Psoas muscle (tissue), 8 donors: ENCODE data around the gene CCDC197. TPM values are rescaled to one million over a fixed set of nuclear protein-coding genes. Genes with fewer than 3 reads are reported as not detected.

Source experiments
- ATAC-seq, 4 donors: fragments of 200-7000 bp; cut with Tn5 transposase; one replicate each; pipeline ENCODE4 v1.9.1; 2020; ENCODE audit warnings: moderate library complexity in 3 of 4, mild to moderate bottlenecking in 2 of 4
- DNase-seq, 2 donors: peaks; one replicate each; pipeline ENCODE4 v3.0.0-alpha.2; 2020
- H3K27ac ChIP-seq: fragments of 200-600 bp; one replicate; pipeline ENCODE4 v1.8.0; 2022
- H3K27me3 ChIP-seq, 3 donors: fragments of 200-600 bp in 1 of 3; one replicate each; pipeline versions ENCODE4 v1.6.1 to v1.8.0; 2013 to 2022; ENCODE audit warnings: low read length in 2 of 3, mild to moderate bottlenecking in 2 of 3, moderate library complexity in 1 of 3; ENCODE audit not compliant: insufficient read depth in 3 of 3
- H3K36me3 ChIP-seq, 2 donors: fragments of 200-600 bp in 1 of 2; one replicate each; pipeline versions ENCODE4 v1.6.1 to v1.8.0; 2013 to 2022; ENCODE audit warnings: low read depth in 1 of 2, mild to moderate bottlenecking in 1 of 2, moderate library complexity in 1 of 2; ENCODE audit not compliant: insufficient read depth in 1 of 2
- H3K4me1 ChIP-seq: fragments of 200-600 bp; one replicate; pipeline ENCODE4 v1.8.0; 2022
- H3K4me3 ChIP-seq: fragments of 200-600 bp; one replicate; pipeline ENCODE4 v1.8.0; 2022; ENCODE audit warnings: mild to moderate bottlenecking
- H3K9me3 ChIP-seq: fragments of 200-600 bp; one replicate; pipeline ENCODE4 v1.8.0; 2022
- CTCF ChIP-seq: fragments of 200-600 bp; IDR thresholded peaks from one replicate; pipeline ENCODE4 v1.8.0; 2022; ENCODE audit warnings: antibody characterized with exemption
- WGBS, 3 donors: extraction: QIAGEN DNeasy Blood & Tissue Kit; methylation state at CpG; one replicate each; pipeline versions ENCODE4 v1.1.6 to v1.1.7; 2013; 5-methylcytosine and 5-hydroxymethylcytosine counted together
- intact Hi-C, 2 donors: fragments of 100-400 bp; cut with DNase I; formaldehyde crosslinking; loops; one replicate each; pipeline versions ENCODE4 v1.11.0 to v1.14.2; 2022
- polyA plus RNA-seq, 3 donors: library from polyadenylated mRNA; stranded (reverse); fragments of 200-250 nt; gene quantifications; one replicate each; pipeline ENCODE4 v1.2.3, GENCODE V29; 2013
- total RNA-seq, 4 donors: library from RNA; stranded (reverse); fragmentation: NEBNext Ultra II Directional in 2 of 4; extraction: Animal tissue kit (Norgen Biotek cat#: 25700) in 2 of 4; gene quantifications; one replicate each; pipeline versions ENCODE4 v1.2.1 to v1.2.4, GENCODE V29; 2021 to 2023
- donor health status: healthy with polysubstance abuse.
- donor health status: DM: no; HTN: no; CAD: no; lungs with moderate emphysema.
- donor health status: Bipolar disorder and iron deficiency.
- donor health status: healthy.
- donor health status: DM: yes; HTN: yes; CAD: no.
- donor health status: DM: no; HTN: no; CAD: no.
- donor health status: DM: no; HTN: no; CAD: no.
- donor health status: DM: yes; HTN: yes; CAD: no.

Gene CCDC197
- total and polyA plus RNA-seq, 7 donors = 0.04 to 3.9 (median 0.71) TPM

DNA sequence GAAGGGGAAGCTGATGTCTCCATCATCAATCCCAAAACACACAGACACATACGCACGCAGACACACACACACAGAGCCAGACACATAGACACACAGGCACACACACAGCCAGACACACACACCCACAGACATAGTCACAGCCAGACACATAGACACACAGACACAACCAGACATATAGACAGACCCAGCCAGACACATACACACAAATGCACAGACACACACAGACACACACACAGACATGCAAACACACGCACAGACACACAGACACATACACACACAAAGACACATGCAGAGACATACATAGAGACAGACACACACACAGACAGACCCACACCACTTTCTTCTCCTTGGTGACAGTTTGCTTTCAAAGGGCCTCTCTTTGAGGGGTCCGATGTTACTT lies 6.3 kb downstream of the CCDC197 start:
- Histone ChIP-seq H3K36me3 (peaks cover 0 to 4% of the 10 kb centered on the region in 2 donors), H3K27me3 (no peaks in the 10 kb centered on the region), H3K4me1 (peaks cover 15% of the 10 kb centered on the region), H3K9me3 (no peaks in the 10 kb centered on the region), H3K4me3 (no peak overlapping the region), H3K27ac (no peak overlapping the region)
- no peak for ATAC-seq
- no peak for DNase-seq
- WGBS, 3 donors = 81 to 90% (median 86%) methylated on average over 4 of the region's 4 CpGs
- intact Hi-C loops = loop anchor here (1.0 to 5.0 kb wide), 2 partner anchors 61 to 65 kb away; no protein-coding TSS in a partner anchor
- TF ChIP-seq CTCF = no peak

GRCh38 chr14:94004015-94004414 lies 6.9 kb downstream of the CCDC197 start:
- Histone ChIP-seq H3K27ac (no peak overlapping the region), H3K9me3 (no peaks in the 10 kb centered on the region), H3K36me3 (peaks cover 0 to 4% of the 10 kb centered on the region in 2 donors), H3K27me3 (no peaks in the 10 kb centered on the region), H3K4me3 (no peak overlapping the region), H3K4me1 (peaks cover 9% of the 10 kb centered on the region)
- TF ChIP-seq CTCF = no peak
- intact Hi-C loops = loop anchor here in 1 of 2 donors (5.0 kb wide), 1 partner anchor 62 kb away; no protein-coding TSS in a partner anchor
- no peak for DNase-seq
- WGBS, 3 donors = 79 to 82% (median 80%) methylated on average over 8 of the region's 8 CpGs
- ATAC-seq = no peak

GRCh38 chr14:94005324-94006073 lies 8.4 kb downstream of the CCDC197 start:
- peak; percentile 23 for TF ChIP-seq CTCF
- Histone ChIP-seq H3K4me1 (peaks cover 15% of the 10 kb centered on the region), H3K36me3 (peaks cover 0 to 4% of the 10 kb centered on the region in 2 donors), H3K9me3 (no peaks in the 10 kb centered on the region), H3K27ac (no peak overlapping the region), H3K4me3 (no peak overlapping the region), H3K27me3 (no peaks in the 10 kb centered on the region)
- WGBS, 3 donors = 62 to 65% (median 64%) methylated on average over 14 of the region's 14 CpGs
- ATAC-seq (no peak), DNase-seq (no peak)
- intact Hi-C loops = no loop called here

DNA sequence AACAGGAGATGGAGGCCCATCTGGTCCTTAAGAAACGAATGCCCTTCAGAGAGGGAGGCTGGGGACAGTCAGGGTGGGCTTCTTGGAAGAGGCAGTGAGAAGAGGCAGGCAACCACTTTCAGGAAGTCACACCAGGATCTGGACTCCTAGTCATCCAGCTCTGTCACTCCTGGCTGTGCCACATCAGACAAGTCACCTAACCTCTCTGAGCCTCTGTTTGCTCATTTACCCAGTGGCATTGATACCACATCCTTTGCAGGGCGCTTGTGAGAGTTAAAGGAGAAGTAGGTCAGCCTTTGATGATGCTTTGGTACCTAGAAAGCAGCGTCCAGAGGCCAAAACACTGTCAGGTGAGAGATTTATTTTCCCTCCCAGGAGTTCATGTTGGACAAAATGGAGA lies 11.1 kb downstream of the CCDC197 start:
- peaks cover 7% of the 10 kb centered on the region for H3K4me1 ChIP-seq
- TF ChIP-seq CTCF = no peak
- DNase-seq (no peak), ATAC-seq (no peak)
- H3K27ac ChIP-seq = no peak overlapping the region
- H3K9me3 ChIP-seq = no peaks in the 10 kb centered on the region
- peaks cover 0 to 4% of the 10 kb centered on the region in 2 donors for H3K36me3 ChIP-seq
- WGBS, 3 donors = 70 to 85% (median 81%) methylated on average over 3 of the region's 3 CpGs
- H3K27me3 ChIP-seq = no peaks in the 10 kb centered on the region
- H3K4me3 ChIP-seq = no peak overlapping the region
- intact Hi-C loops = no loop called here
